Testis (tissue), 2 donors: ENCODE data around the gene SMTNL2.

ENCODE experiments used
- POLR2A ChIP-seq: fragments of 450-650 bp; IDR thresholded peaks from one replicate; pipeline ENCODE4 v1.6.1; 2017; ENCODE audit warnings: antibody characterized with exemption, mild to moderate bottlenecking, moderate library complexity
- TF ChIP-seq, protein P1 (sequence below), 3 experiments: fragments of 450-650 bp in 2 of 3; fragments of 200-600 bp in 1 of 3; sonication (generic) in 1 of 3; IDR thresholded peaks; one replicate each; pipeline ENCODE4 v1.5.1; 2016 to 2019; ENCODE audit warnings: antibody characterized with exemption in 3 of 3, mild to moderate bottlenecking in 2 of 3, moderate library complexity in 1 of 3

DNA sequence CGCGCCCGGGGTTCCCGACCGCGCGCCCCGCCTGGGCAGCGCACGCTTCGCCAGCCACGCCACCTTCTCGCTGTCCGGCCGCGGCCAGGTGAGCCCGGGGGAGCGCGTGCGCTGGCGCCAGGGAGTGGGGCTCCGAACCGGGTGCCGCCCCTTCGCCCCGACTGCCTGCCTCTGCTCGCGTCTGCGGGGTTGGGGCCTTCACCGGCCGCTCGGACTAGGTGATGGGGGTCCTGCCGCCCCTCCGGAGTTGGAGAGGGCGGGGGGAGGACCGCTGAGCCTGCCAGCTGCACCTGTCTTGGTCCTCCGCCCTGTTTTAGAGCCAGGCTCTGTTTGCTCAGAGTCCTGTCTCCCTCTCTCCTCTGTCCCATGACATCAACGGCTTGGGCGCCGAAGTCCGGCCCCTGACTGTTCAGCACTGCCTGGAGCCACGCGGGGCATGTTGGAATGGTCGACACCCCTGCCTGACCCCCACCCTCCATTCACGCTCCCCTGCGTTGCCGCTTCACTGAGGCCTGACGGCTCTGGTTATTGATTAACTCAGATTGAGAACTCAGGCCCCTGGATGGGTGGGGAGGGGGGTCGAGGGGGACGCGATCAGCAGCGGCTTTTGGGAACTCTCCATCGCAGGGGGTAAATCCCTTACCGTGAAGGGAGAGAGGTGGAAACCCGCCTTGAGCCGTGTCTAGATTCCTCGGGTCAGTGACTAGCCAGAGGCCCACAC lies 748 bp downstream of the SMTNL2 start:
- TF ChIP-seq POLR2A: no peak
- TF ChIP-seq, protein P1, sequence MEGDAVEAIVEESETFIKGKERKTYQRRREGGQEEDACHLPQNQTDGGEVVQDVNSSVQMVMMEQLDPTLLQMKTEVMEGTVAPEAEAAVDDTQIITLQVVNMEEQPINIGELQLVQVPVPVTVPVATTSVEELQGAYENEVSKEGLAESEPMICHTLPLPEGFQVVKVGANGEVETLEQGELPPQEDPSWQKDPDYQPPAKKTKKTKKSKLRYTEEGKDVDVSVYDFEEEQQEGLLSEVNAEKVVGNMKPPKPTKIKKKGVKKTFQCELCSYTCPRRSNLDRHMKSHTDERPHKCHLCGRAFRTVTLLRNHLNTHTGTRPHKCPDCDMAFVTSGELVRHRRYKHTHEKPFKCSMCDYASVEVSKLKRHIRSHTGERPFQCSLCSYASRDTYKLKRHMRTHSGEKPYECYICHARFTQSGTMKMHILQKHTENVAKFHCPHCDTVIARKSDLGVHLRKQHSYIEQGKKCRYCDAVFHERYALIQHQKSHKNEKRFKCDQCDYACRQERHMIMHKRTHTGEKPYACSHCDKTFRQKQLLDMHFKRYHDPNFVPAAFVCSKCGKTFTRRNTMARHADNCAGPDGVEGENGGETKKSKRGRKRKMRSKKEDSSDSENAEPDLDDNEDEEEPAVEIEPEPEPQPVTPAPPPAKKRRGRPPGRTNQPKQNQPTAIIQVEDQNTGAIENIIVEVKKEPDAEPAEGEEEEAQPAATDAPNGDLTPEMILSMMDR (IDR thresholded peaks at IDR 0.05): no peak
